ENCODE results near the gene HSPA13. TPM values are rescaled to one million over a fixed set of nuclear protein-coding genes. Genes with fewer than 3 reads are reported as not detected.

HSPA13 gene
- total and polyA plus RNA-seq, 2 experiments from 2014 or later = 17.7 to 39.0 TPM

DNA sequence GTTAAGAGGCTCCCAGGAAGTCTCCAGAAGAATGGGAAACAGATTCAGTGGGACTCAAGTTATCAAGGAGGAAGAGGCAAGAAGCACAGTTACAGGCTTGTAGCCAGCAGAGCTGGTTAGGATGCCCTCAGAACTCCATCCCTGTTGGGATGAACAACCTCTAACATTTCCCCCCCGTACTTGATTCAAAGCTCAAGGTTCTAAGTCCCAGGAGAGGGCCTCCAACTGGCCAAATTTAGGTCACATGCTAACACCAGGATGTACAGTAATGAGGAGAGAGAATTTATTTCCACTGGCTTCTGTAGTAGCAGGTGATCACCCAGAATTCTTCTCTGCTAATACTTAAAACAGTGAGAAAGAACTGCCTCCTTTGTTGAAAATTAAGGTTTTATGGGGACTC, 22.3 kb upstream of the HSPA13 start (continued):
- TF ChIP-seq ZNF331 (CRISPR knock-in tag; IDR thresholded peaks at IDR 0.05; ENCODE audit: low read depth) = no peak
- no peak for TF ChIP-seq EZH2 (IDR thresholded peaks at IDR 0.05; ENCODE audit: low read depth, unreplicated experiment)
- TF ChIP-seq CREB1 (CRISPR knock-in tag; IDR thresholded peaks at IDR 0.05; ENCODE audit: low read depth) = no peak
- TF ChIP-seq, protein P1, sequence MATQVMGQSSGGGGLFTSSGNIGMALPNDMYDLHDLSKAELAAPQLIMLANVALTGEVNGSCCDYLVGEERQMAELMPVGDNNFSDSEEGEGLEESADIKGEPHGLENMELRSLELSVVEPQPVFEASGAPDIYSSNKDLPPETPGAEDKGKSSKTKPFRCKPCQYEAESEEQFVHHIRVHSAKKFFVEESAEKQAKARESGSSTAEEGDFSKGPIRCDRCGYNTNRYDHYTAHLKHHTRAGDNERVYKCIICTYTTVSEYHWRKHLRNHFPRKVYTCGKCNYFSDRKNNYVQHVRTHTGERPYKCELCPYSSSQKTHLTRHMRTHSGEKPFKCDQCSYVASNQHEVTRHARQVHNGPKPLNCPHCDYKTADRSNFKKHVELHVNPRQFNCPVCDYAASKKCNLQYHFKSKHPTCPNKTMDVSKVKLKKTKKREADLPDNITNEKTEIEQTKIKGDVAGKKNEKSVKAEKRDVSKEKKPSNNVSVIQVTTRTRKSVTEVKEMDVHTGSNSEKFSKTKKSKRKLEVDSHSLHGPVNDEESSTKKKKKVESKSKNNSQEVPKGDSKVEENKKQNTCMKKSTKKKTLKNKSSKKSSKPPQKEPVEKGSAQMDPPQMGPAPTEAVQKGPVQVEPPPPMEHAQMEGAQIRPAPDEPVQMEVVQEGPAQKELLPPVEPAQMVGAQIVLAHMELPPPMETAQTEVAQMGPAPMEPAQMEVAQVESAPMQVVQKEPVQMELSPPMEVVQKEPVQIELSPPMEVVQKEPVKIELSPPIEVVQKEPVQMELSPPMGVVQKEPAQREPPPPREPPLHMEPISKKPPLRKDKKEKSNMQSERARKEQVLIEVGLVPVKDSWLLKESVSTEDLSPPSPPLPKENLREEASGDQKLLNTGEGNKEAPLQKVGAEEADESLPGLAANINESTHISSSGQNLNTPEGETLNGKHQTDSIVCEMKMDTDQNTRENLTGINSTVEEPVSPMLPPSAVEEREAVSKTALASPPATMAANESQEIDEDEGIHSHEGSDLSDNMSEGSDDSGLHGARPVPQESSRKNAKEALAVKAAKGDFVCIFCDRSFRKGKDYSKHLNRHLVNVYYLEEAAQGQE (IDR thresholded peaks at IDR 0.05; ENCODE audit: unreplicated experiment) = no peak
- TF ChIP-seq, protein P2, sequence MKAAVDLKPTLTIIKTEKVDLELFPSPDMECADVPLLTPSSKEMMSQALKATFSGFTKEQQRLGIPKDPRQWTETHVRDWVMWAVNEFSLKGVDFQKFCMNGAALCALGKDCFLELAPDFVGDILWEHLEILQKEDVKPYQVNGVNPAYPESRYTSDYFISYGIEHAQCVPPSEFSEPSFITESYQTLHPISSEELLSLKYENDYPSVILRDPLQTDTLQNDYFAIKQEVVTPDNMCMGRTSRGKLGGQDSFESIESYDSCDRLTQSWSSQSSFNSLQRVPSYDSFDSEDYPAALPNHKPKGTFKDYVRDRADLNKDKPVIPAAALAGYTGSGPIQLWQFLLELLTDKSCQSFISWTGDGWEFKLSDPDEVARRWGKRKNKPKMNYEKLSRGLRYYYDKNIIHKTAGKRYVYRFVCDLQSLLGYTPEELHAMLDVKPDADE (IDR thresholded peaks at IDR 0.05) = no peak
- TF ChIP-seq EZH2phosphoT487 (IDR thresholded peaks at IDR 0.05; ENCODE audit: unreplicated experiment) = no peak
- TF ChIP-seq NANOG (IDR thresholded peaks at IDR 0.05; ENCODE audit: borderline replicate concordance) = no peak
- no peak for TF ChIP-seq JUNB (IDR thresholded peaks at IDR 0.05; ENCODE audit: unreplicated experiment)

- no peaks in the 10 kb centered on the region for H3K36me3 Mint-ChIP-seq (ENCODE audit: low read depth)
- H3K9me3 Mint-ChIP-seq = no peaks in the 10 kb centered on the region
- no peaks in the 10 kb centered on the region for H3K79me2 ChIP-seq (replicated peaks; ENCODE audit: insufficient read depth)
- no peak overlapping the region for H3K27ac ChIP-seq (ENCODE audit: low read depth)
- no peaks in the 10 kb centered on the region for H3K4me1 ChIP-seq (ENCODE audit: insufficient read depth)
- no peaks in the 10 kb centered on the region for H3K27me3 Mint-ChIP-seq (ENCODE audit: insufficient read depth, low read depth, poor library complexity)
- no peaks in the 10 kb centered on the region for H3K9me2 ChIP-seq (ENCODE audit: insufficient read depth)
- H4K20me1 ChIP-seq (replicated peaks; ENCODE audit: insufficient read depth) = no peaks in the 10 kb centered on the region
- DNase-seq (ENCODE audit: low spot score) (peak; percentile 46), ATAC-seq (no peak)
- H3F3A ChIP-seq (replicated peaks; ENCODE audit: low read depth) = no peaks in the 10 kb centered on the region
- TF ChIP-seq ZNF331 (CRISPR knock-in tag; IDR thresholded peaks at IDR 0.05; ENCODE audit: low read depth) = no peak
- peak; percentile 53 to 66 for TF ChIP-seq CTCF (conservative IDR thresholded peaks at IDR 0.05; ENCODE audit: low read depth in 2 of 2)
- no peaks in the 10 kb centered on the region for H3K27me3 ChIP-seq (ENCODE audit: insufficient read depth)
- no peak overlapping the region for H3K27ac Mint-ChIP-seq
- H3K4me1 Mint-ChIP-seq = no peaks in the 10 kb centered on the region
- H3K4me3 Mint-ChIP-seq = no peak overlapping the region
- H2AFZ ChIP-seq = no peak overlapping the region
- no peaks in the 10 kb centered on the region for H3K36me3 ChIP-seq (ENCODE audit: insufficient read depth)
- H3K4me2 ChIP-seq = no peak overlapping the region
- no peak overlapping the region for H3K4me3 ChIP-seq
Measured at GRCh38 chr21:14403681-14404318, 20.9 kb upstream of the HSPA13 start.
